K562 (cell line): Measurements from ENCODE around the gene PMPCA. TPM values are rescaled to one million over a fixed set of nuclear protein-coding genes. Genes with fewer than 3 reads are reported as not detected.
A peak's percentile ranks its signal among the peaks of the same experiment; 100 is the strongest.

ENCODE experiments used
- ARID2 ChIP-seq: fragments of 450-650 bp; IDR thresholded peaks from 2 replicates; pipeline ENCODE4 v1.6.1; 2017; ENCODE audit warnings: antibody characterized with exemption, mild to moderate bottlenecking
- BRD4 ChIP-seq: fragments of 200-600 bp; sonication (generic); IDR thresholded peaks from 2 replicates; pipeline ENCODE4 v1.6.1; 2017; ENCODE audit warnings: inconsistent platforms
- CBX1 ChIP-seq: sonication (generic); IDR thresholded peaks from 2 replicates; pipeline ENCODE4 v1.6.1; 2016; ENCODE audit warnings: antibody characterized with exemption, low read depth, mild to moderate bottlenecking
- EP400 ChIP-seq: fragments of 450-650 bp; IDR thresholded peaks from 2 replicates; pipeline ENCODE4 v1.6.1; 2017; ENCODE audit warnings: antibody characterized with exemption, mild to moderate bottlenecking, moderate library complexity
- ETV1 ChIP-seq: fragments of 450-650 bp; conservative IDR thresholded peaks from 2 replicates; pipeline ENCODE4 v1.6.1; 2016; ENCODE audit warnings: missing genetic modification characterization, control low read depth, low read depth, missing compliant biosample characterization
- FIP1L1 ChIP-seq: fragments of 200-400 bp; formaldehyde crosslinking; IDR thresholded peaks from 2 replicates; pipeline ENCODE4 v1.6.1; 2018; ENCODE audit warnings: mild to moderate bottlenecking, low read depth, low read length; ENCODE audit not compliant: poor library complexity, severe bottlenecking
- JUND ChIP-seq, 2 experiments: IDR thresholded peaks; 2 replicates in 1 of 2; 3 replicates in 1 of 2; pipeline ENCODE4 v1.6.1; 2011; ENCODE audit warnings: borderline replicate concordance in 2 of 2, low read depth in 2 of 2, low read length in 2 of 2, improper control_type of control experiment in 1 of 2, missing biosample characterization in 1 of 2, missing genetic modification characterization in 1 of 2, missing genetic modification reagents in 1 of 2
- MAZ ChIP-seq, 2 experiments: fragments of 450-650 bp in 1 of 2; sonication (generic) in 1 of 2; formaldehyde crosslinking; IDR thresholded peaks in 1 of 2; conservative IDR thresholded peaks in 1 of 2; 2 replicates each; pipeline versions ENCODE4 v1.4.0 to v1.5.0; 2020; ENCODE audit warnings: mild to moderate bottlenecking in 1 of 2, missing genetic modification reagents in 1 of 2
- NCOA4 ChIP-seq: fragments of 450-650 bp; IDR thresholded peaks from 2 replicates; pipeline ENCODE4 v1.6.1; 2018; ENCODE audit warnings: mild to moderate bottlenecking; ENCODE audit not compliant: partially characterized antibody
- NRF1 ChIP-seq, 2 experiments: fragments of 450-650 bp; IDR thresholded peaks in 1 of 2; conservative IDR thresholded peaks in 1 of 2; 2 replicates each; pipeline ENCODE4 v1.6.1; 2014; ENCODE audit warnings: mild to moderate bottlenecking in 2 of 2
- POLR2A ChIP-seq: fragments of 450-650 bp; conservative IDR thresholded peaks from 2 replicates; pipeline ENCODE4 v1.6.1; 2016
- ZFX ChIP-seq: sonication (generic); formaldehyde crosslinking; IDR thresholded peaks from 2 replicates; pipeline ENCODE4 v1.8.0; 2022; ENCODE audit warnings: mild to moderate bottlenecking, missing genetic modification reagents, moderate library complexity
- ZKSCAN1 ChIP-seq: fragments of 150-350 bp; IDR thresholded peaks from 2 replicates; pipeline ENCODE4 v1.6.1; 2016; ENCODE audit warnings: low read depth, low read length
- polyA plus RNA-seq, 8 experiments: library from polyadenylated mRNA; depleted of rRNA in 4 of 8; stranded (reverse) in 5 of 8; unstranded in 3 of 8; fragments of >200 nt; fragmentation: Nextera tagmentation in 2 of 8; fragmentation: Illumina TruSeq in 1 of 8; extraction: Ambion mirVana in 2 of 8; extraction: Trizol in 1 of 8; gene quantifications; 2 replicates each; pipeline versions ENCODE4 v1.2.1 to v1.2.3, GENCODE V29; 2011 to 2014; ENCODE audit warnings: inconsistent platforms in 1 of 8, missing spikeins in 1 of 8
- total RNA-seq, 7 experiments: library from RNA; depleted of rRNA in 6 of 7; stranded (reverse); fragments of >200 nt in 6 of 7; fragmentation: Illumina TruSeq in 2 of 7; extraction: Trizol in 2 of 7; gene quantifications; 2 replicates each; pipeline versions ENCODE4 v1.2.1 to v1.2.3, GENCODE V29; 2011 to 2021; ENCODE audit warnings: low replicate concordance in 1 of 7
- TF ChIP-seq, protein P1 (sequence below): sonication (generic); formaldehyde crosslinking; IDR thresholded peaks from 2 replicates; pipeline ENCODE4 v1.4.0; 2020; ENCODE audit warnings: mild to moderate bottlenecking, missing genetic modification reagents
- TF ChIP-seq, protein P2 (sequence below): sonication (generic); formaldehyde crosslinking; IDR thresholded peaks from 2 replicates; pipeline ENCODE4 v1.8.0; 2022; ENCODE audit warnings: mild to moderate bottlenecking, missing genetic modification reagents
- TF ChIP-seq, protein P3 (sequence below): fragments of 200-800 bp; sonication (Bioruptor generic); IDR thresholded peaks from 2 replicates; pipeline ENCODE4 v1.6.1; 2017; ENCODE audit warnings: missing genetic modification characterization, missing compliant biosample characterization

Gene PMPCA
- total and polyA plus RNA-seq, 9 of the 15 experiments (the other 6 are each of a cell fraction or from before 2014, with no cell fraction given): 23.9 to 143 (median 86.6) TPM

DNA sequence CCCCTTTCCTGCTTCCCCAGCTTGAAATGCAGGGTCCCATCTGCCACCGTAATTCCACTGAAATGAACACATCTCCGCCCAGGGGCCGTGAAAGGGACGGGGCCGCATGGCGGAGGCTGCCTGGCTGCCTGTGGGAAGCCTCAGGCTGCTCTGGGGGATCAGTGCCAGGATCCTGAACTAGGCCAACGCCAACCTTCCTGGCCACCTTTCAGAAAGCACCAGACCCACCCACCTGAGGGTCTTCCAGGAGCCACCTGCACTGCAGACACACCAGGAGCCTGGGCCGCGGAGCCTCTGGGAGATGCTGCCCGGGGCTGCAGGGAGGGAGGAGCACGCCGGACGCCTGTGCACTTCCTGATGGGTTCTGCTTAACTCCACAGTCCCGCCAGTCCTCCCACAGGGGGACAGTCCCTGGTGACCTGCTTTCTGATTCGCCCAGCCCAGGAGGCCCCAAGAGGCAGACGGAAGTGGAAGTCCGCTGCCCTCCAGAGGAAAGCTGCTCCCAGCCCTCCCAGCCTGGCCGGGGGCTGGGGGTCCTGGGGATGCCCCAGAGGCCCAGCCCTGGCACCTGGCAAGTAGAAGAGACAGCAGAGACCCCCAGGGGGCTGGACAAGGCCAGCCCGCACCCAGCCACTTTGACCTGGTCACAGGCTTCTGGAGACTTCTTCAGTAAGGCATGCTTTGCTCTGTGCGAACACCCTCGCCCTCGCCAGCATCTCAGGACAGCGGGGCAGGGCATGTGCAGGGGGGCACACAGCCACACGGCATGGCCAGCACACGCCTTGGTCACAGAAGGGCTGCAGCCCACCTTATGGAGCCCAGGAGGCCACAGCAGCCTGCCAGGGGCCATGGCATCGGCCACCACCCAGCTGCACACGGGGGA lies 36.9 kb upstream of the PMPCA start, which contains the start of gene CARD9 (continued):
- no peak for TF ChIP-seq ZKSCAN1
- TF ChIP-seq ETV1 (tag): peak; percentile 28; the same call in 1 of the 2 replicates
- 0 out of 4 replicates have a peak, but pooled peaks of 1 of the 2 experiments have one; percentile 35 for TF ChIP-seq MAZ (CRISPR knock-in tag; conservative IDR thresholded peaks at IDR 0.05 in 1 of 2, IDR thresholded peaks at IDR 0.05 in 1 of 2)
- TF ChIP-seq NCOA4: no peak
- TF ChIP-seq CBX1: peak; percentile 24; the same call in 1 of the 2 replicates
- peak; percentile 84 for TF ChIP-seq POLR2A
- TF ChIP-seq ZFX (CRISPR knock-in tag): peak; percentile 78
- no peak for TF ChIP-seq ARID2
- TF ChIP-seq EP400: peak; percentile 12; the same call in 1 of the 2 replicates
- TF ChIP-seq NRF1 (conservative IDR thresholded peaks at IDR 0.05 in 1 of 2, IDR thresholded peaks at IDR 0.05 in 1 of 2): peak in 1 of 2 experiments; percentile 50; a peak in 3 of 4 replicates
- TF ChIP-seq, protein P1, sequence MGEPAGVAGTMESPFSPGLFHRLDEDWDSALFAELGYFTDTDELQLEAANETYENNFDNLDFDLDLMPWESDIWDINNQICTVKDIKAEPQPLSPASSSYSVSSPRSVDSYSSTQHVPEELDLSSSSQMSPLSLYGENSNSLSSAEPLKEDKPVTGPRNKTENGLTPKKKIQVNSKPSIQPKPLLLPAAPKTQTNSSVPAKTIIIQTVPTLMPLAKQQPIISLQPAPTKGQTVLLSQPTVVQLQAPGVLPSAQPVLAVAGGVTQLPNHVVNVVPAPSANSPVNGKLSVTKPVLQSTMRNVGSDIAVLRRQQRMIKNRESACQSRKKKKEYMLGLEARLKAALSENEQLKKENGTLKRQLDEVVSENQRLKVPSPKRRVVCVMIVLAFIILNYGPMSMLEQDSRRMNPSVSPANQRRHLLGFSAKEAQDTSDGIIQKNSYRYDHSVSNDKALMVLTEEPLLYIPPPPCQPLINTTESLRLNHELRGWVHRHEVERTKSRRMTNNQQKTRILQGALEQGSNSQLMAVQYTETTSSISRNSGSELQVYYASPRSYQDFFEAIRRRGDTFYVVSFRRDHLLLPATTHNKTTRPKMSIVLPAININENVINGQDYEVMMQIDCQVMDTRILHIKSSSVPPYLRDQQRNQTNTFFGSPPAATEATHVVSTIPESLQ (CRISPR knock-in tag): no peak
- TF ChIP-seq, protein P2, sequence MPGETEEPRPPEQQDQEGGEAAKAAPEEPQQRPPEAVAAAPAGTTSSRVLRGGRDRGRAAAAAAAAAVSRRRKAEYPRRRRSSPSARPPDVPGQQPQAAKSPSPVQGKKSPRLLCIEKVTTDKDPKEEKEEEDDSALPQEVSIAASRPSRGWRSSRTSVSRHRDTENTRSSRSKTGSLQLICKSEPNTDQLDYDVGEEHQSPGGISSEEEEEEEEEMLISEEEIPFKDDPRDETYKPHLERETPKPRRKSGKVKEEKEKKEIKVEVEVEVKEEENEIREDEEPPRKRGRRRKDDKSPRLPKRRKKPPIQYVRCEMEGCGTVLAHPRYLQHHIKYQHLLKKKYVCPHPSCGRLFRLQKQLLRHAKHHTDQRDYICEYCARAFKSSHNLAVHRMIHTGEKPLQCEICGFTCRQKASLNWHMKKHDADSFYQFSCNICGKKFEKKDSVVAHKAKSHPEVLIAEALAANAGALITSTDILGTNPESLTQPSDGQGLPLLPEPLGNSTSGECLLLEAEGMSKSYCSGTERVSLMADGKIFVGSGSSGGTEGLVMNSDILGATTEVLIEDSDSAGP (CRISPR knock-in tag): peak; percentile 56; the same call in 1 of the 2 replicates
- TF ChIP-seq JUND (IDR thresholded peaks at IDR 0.05; ENCODE audit: borderline replicate concordance, low read depth, low read length): peak; percentile 24; the same call in 1 of the 2 replicates
- no peak for TF ChIP-seq JUND (tag; IDR thresholded peaks at IDR 0.05; ENCODE audit: borderline replicate concordance, low read depth, low read length)
- no peak for TF ChIP-seq FIP1L1
- peak; percentile 79; the same call in 1 of the 2 replicates for TF ChIP-seq BRD4
- TF ChIP-seq, protein P3, sequence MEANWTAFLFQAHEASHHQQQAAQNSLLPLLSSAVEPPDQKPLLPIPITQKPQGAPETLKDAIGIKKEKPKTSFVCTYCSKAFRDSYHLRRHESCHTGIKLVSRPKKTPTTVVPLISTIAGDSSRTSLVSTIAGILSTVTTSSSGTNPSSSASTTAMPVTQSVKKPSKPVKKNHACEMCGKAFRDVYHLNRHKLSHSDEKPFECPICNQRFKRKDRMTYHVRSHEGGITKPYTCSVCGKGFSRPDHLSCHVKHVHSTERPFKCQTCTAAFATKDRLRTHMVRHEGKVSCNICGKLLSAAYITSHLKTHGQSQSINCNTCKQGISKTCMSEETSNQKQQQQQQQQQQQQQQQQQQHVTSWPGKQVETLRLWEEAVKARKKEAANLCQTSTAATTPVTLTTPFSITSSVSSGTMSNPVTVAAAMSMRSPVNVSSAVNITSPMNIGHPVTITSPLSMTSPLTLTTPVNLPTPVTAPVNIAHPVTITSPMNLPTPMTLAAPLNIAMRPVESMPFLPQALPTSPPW (CRISPR knock-in tag): 0 out of 2 replicates have a peak, but pooled peaks have one; percentile 25
